Measurements from ENCODE around the gene TMEM79. TPM values are rescaled to one million over a fixed set of nuclear protein-coding genes. Genes with fewer than 3 reads are reported as not detected.

Gene TMEM79
- total and polyA plus RNA-seq, 2 experiments from 2014 or later: 1.8 to 3.8 TPM

DNA sequence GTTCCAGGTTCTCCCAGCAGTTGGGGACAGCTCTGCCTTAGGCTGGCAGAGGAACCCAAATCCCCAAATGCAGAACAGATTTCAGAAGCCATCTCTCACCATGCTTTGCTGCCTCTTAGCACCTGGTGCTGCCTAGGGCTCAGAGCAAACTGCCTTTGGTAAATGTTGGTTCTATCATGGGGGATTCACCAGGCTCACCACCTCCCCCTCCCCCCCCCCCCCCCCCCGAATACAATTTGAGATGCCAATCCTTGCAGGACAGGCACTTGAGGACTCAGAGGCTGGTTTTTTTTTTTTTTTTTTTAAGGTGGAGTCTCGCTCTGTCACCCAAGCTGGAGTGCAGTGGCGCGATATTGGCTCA lies 35.8 kb upstream of the TMEM79 start:
- no peak for DNase-seq
- Histone ChIP-seq H3K27me3 (replicated peaks; ENCODE audit: insufficient read depth) (no peaks in the 10 kb centered on the region), H3K4me3 (no peak overlapping the region), H2AFZ (no peak overlapping the region), H3F3A (ENCODE audit: insufficient read depth) (peaks cover 4% of the 10 kb centered on the region; the same call in 1 of the 2 replicates), H3K27ac (no peak overlapping the region), H3K79me2 (ENCODE audit: insufficient read depth) (no peaks in the 10 kb centered on the region), H3K9me3 (ENCODE audit: low read depth) (no peaks in the 10 kb centered on the region), H3K36me3 (ENCODE audit: low read depth) (peaks cover 16% of the 10 kb centered on the region), H3K4me1 (ENCODE audit: insufficient read depth) (no peaks in the 10 kb centered on the region), H3K9ac (no peak overlapping the region), H4K20me1 (ENCODE audit: insufficient read depth) (no peaks in the 10 kb centered on the region), H3K9me2 (ENCODE audit: insufficient read depth) (no peaks in the 10 kb centered on the region), H3K4me2 (ENCODE audit: unreplicated experiment) (no peak overlapping the region)
- TF ChIP-seq EZH2 (IDR thresholded peaks at IDR 0.05; ENCODE audit: insufficient read depth, poor library complexity, severe bottlenecking): no peak
- TF ChIP-seq EZH2phosphoT487 (IDR thresholded peaks at IDR 0.05; ENCODE audit: insufficient read depth, low read depth): no peak
- in situ Hi-C loops (cut with MboI): no loop called here
- 14 to 68% methylated on average over 1 to 4 of the region's 4 CpGs for WGBS, 2 experiments (ENCODE audit: low coverage in 1 of 2, low lambda C conversion rate in 2 of 2, missing lambda C conversion rate in 2 of 2)

DNA sequence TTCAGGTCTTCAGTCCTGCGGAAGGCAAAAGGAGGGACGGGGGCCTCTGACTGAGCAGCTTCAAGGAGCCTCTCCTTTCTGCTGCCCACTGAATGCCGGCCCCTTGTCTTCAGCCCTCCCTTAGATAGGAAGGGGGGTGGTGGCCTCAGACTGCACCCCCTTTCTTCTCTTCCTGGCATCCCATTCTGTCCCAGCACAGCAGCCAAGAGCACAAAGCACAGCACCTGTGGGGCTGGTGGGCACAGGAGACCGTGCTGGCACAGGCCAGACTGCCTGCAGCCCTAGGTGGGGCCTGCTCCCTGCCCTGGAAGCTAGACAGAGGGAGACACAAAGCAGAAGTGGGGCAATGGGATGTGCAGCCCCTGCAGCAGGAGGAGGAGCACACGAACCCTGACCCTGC lies 34.5 kb upstream of the TMEM79 start:
- no peaks in the 10 kb centered on the region for H3K9me2 ChIP-seq (ENCODE audit: insufficient read depth)
- H3K9me3 ChIP-seq (ENCODE audit: low read depth): no peaks in the 10 kb centered on the region
- no peak for DNase-seq
- H2AFZ ChIP-seq: no peak overlapping the region
- TF ChIP-seq EZH2phosphoT487 (IDR thresholded peaks at IDR 0.05; ENCODE audit: insufficient read depth, low read depth): no peak
- no peak for TF ChIP-seq EZH2 (IDR thresholded peaks at IDR 0.05; ENCODE audit: insufficient read depth, poor library complexity, severe bottlenecking)
- in situ Hi-C loops (cut with MboI): no loop called here
- H3K79me2 ChIP-seq (ENCODE audit: insufficient read depth): no peaks in the 10 kb centered on the region
- H3K9ac ChIP-seq: no peak overlapping the region
- H3K4me2 ChIP-seq (ENCODE audit: unreplicated experiment): no peak overlapping the region
- peaks cover 4% of the 10 kb centered on the region; the same call in 1 of the 2 replicates for H3F3A ChIP-seq (ENCODE audit: insufficient read depth)
- H3K4me1 ChIP-seq (ENCODE audit: insufficient read depth): no peaks in the 10 kb centered on the region
- no peaks in the 10 kb centered on the region for H3K27me3 ChIP-seq (replicated peaks; ENCODE audit: insufficient read depth)
- H4K20me1 ChIP-seq (ENCODE audit: insufficient read depth): no peaks in the 10 kb centered on the region
- 93 to 97% methylated on average over 5 of the region's 5 CpGs for WGBS, 2 experiments (ENCODE audit: low coverage in 1 of 2, low lambda C conversion rate in 2 of 2, missing lambda C conversion rate in 2 of 2)
- H3K4me3 ChIP-seq: no peak overlapping the region
- H3K36me3 ChIP-seq (ENCODE audit: low read depth): peaks cover 24% of the 10 kb centered on the region
- H3K27ac ChIP-seq: no peak overlapping the region

DNA sequence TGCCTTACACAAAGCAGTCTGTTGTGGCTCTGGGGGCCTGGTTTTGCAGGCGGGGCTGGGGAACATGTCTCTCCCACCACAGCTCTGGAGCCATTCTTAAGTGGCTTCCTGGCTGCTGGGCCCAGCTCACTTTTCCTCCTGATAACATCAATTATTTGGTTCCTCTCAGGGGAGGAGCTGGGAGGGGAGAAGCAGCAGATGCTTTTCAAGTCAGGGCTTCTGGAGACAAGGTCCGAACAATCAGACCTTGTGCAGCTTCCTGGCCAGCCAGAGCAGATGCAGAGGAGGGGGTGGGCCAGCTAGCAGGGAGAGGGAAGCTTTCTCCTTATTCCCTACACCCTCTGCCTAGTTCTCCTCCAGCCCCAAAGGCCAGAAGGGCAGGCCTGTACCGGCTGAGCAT lies 32.6 kb upstream of the TMEM79 start:
- TF ChIP-seq EZH2 (IDR thresholded peaks at IDR 0.05; ENCODE audit: insufficient read depth, poor library complexity, severe bottlenecking) (no peak), EZH2phosphoT487 (IDR thresholded peaks at IDR 0.05; ENCODE audit: insufficient read depth, low read depth) (no peak)
- WGBS, 2 experiments (ENCODE audit: low coverage in 1 of 2, low lambda C conversion rate in 2 of 2, missing lambda C conversion rate in 2 of 2): 70 to 72% methylated on average over 3 of the region's 3 CpGs
- Histone ChIP-seq H3K9me3 (ENCODE audit: low read depth) (no peaks in the 10 kb centered on the region), H4K20me1 (ENCODE audit: insufficient read depth) (no peaks in the 10 kb centered on the region), H3K4me1 (ENCODE audit: insufficient read depth) (no peaks in the 10 kb centered on the region), H2AFZ (no peak overlapping the region), H3K9me2 (ENCODE audit: insufficient read depth) (no peaks in the 10 kb centered on the region), H3K27me3 (replicated peaks; ENCODE audit: insufficient read depth) (no peaks in the 10 kb centered on the region), H3K79me2 (ENCODE audit: insufficient read depth) (no peaks in the 10 kb centered on the region), H3K9ac (no peak overlapping the region), H3F3A (ENCODE audit: insufficient read depth) (peaks cover 4% of the 10 kb centered on the region; the same call in 1 of the 2 replicates), H3K4me2 (ENCODE audit: unreplicated experiment) (no peak overlapping the region), H3K27ac (no peak overlapping the region), H3K4me3 (no peak overlapping the region), H3K36me3 (ENCODE audit: low read depth) (peaks cover 24% of the 10 kb centered on the region)
- in situ Hi-C loops (cut with MboI): no loop called here
- no peak for DNase-seq

DNA sequence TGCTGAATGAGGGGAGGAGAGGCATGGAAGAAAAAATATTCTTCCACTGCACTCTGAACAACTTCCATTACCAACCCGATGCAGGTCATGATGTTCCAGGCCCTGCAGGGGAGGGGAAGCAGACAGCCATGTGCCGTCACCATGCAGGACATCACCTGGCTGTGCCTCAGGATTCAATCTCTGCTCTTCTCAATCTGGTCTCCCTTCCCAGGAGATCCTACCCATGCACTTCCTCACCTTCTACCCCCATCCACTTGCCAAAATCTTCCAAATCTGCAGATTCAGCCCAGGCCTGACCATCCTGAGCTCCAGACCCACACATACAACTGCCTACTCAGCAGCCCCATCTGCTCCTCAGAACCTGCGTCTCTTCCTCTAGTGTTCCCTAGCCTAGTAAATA lies 30.5 kb upstream of the TMEM79 start:
- no peak overlapping the region for H2AFZ ChIP-seq
- H3K4me1 ChIP-seq (ENCODE audit: insufficient read depth): no peaks in the 10 kb centered on the region
- WGBS, 2 experiments (ENCODE audit: low coverage in 1 of 2, low lambda C conversion rate in 2 of 2, missing lambda C conversion rate in 2 of 2): 96 to 98% methylated on average over 3 of the region's 3 CpGs
- no peaks in the 10 kb centered on the region for H3K27me3 ChIP-seq (replicated peaks; ENCODE audit: insufficient read depth)
- H3F3A ChIP-seq (ENCODE audit: insufficient read depth): peaks cover 4% of the 10 kb centered on the region; the same call in 1 of the 2 replicates
- H4K20me1 ChIP-seq (ENCODE audit: insufficient read depth): no peaks in the 10 kb centered on the region
- H3K4me3 ChIP-seq: no peak overlapping the region
- H3K36me3 ChIP-seq (ENCODE audit: low read depth): peaks cover 42% of the 10 kb centered on the region
- no peaks in the 10 kb centered on the region for H3K79me2 ChIP-seq (ENCODE audit: insufficient read depth)
- H3K9me2 ChIP-seq (ENCODE audit: insufficient read depth): no peaks in the 10 kb centered on the region
- TF ChIP-seq EZH2 (IDR thresholded peaks at IDR 0.05; ENCODE audit: insufficient read depth, poor library complexity, severe bottlenecking) (no peak), EZH2phosphoT487 (IDR thresholded peaks at IDR 0.05; ENCODE audit: insufficient read depth, low read depth) (no peak)
- no peak overlapping the region for H3K27ac ChIP-seq
- no peak for DNase-seq
- H3K4me2 ChIP-seq (ENCODE audit: unreplicated experiment): no peak overlapping the region
- no peak overlapping the region for H3K9ac ChIP-seq
- no peaks in the 10 kb centered on the region for H3K9me3 ChIP-seq (ENCODE audit: low read depth)
- in situ Hi-C loops (cut with MboI): no loop called here

DNA sequence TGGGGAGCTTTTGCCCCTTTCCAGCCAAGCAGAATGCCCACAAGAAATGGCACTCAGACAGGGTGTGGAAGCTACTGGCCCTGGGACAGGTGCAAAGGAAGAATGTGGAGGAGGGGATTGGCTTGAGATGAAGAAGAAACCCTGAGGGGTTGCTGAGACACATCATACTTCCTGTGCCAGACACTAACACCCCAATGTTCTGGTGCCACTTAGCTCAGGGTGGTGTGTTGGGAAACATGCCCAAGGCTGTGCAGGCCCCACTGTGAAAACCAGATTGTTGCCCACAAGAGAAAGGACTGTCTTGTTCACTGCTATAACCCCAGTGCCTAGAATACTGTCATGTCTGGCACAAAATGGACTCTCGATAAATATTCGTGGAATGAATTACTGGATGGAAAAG lies 26.4 kb upstream of the TMEM79 start:
- no peak for TF ChIP-seq EZH2phosphoT487 (IDR thresholded peaks at IDR 0.05; ENCODE audit: insufficient read depth, low read depth)
- no peak for TF ChIP-seq EZH2 (IDR thresholded peaks at IDR 0.05; ENCODE audit: insufficient read depth, poor library complexity, severe bottlenecking)
- Histone ChIP-seq H3K4me2 (ENCODE audit: unreplicated experiment) (no peak overlapping the region), H3K9me3 (ENCODE audit: low read depth) (no peaks in the 10 kb centered on the region), H3K9ac (no peak overlapping the region), H3F3A (ENCODE audit: insufficient read depth) (peaks cover 12% of the 10 kb centered on the region; the same call in 1 of the 2 replicates), H3K79me2 (ENCODE audit: insufficient read depth) (peaks cover 7% of the 10 kb centered on the region; the same call in 1 of the 2 replicates), H3K27me3 (replicated peaks; ENCODE audit: insufficient read depth) (no peaks in the 10 kb centered on the region), H3K27ac (no peak overlapping the region), H4K20me1 (ENCODE audit: insufficient read depth) (no peaks in the 10 kb centered on the region), H3K4me1 (ENCODE audit: insufficient read depth) (peaks cover 8% of the 10 kb centered on the region), H2AFZ (no peak overlapping the region), H3K4me3 (no peak overlapping the region), H3K9me2 (ENCODE audit: insufficient read depth) (no peaks in the 10 kb centered on the region), H3K36me3 (ENCODE audit: low read depth) (peaks cover 53% of the 10 kb centered on the region)
- 93 to 100% methylated on average over 2 of the region's 2 CpGs for WGBS, 2 experiments (ENCODE audit: low coverage in 1 of 2, low lambda C conversion rate in 2 of 2, missing lambda C conversion rate in 2 of 2)
- in situ Hi-C loops (cut with MboI): no loop called here
- no peak for DNase-seq
